Measurements from ENCODE around the gene IRAK3.
"Not testable (repeated sequence)": the region's sequence is repeated elsewhere in the genome, so short reads cannot be mapped to it uniquely, and the experiment has no call there.

IRAK3 gene

GRCh38 chr12:66210840-66211239 is 21.8 kb downstream of the IRAK3 start:
- TF ChIP-seq GATA1 (IDR thresholded peaks at IDR 0.05; ENCODE audit: low read depth, low read length) (no peak), POLR2A (IDR thresholded peaks at IDR 0.05; ENCODE audit: low read length) (no peak)
- peak; percentile 7 to 29 for DNase-seq

DNA sequence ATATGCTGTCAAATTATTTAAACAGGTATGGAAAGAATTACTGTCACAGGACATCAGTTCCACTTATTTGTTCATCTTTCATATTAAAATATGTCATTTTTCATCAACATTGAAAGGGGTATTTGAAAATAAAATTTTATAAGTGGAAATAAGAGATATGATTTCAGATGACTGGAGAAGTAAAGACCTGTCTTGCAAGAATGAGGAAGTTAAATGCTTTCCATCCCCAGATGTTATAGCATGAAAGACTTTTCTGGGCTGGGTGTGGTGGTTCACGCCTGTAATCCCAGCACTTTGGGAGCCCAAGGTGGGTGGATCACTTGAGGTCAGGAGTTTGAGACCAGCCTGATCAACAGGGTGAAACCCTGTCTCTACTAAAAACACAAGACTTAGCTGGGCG is 22.6 kb downstream of the IRAK3 start:
- DNase-seq, result not testable (repeated sequence)

- not testable (repeated sequence) for DNase-seq
These were observed 24.0 kb downstream of the IRAK3 start for GRCh38 chr12:66213011-66213410.

DNA sequence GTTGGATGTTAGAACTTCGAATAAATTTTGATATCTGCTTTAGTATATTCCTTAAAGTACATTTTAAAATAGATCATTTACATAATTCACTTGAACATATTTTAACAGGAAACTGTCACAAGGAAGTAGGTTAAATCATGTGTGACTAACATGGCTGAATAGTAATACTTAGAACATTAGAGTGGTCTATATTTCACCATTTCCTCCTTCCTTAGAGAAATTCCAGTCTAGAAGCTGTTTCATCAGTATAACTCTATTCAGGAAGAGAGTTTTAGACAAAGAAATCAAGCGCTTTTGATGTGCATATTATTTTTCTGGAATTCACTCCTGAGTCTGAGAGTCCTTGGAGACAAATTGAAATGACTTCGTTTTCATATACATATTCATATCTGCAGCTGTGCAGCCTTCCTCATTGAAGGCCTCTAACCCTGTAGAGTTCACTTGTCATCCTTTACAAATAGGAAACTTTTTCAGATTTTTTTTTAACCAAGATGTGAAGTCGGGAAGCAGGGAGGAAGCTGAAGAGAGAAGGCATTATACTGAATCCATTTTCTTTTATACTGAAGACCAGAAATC is 28.4 kb downstream of the IRAK3 start:
- TF ChIP-seq GATA1 (IDR thresholded peaks at IDR 0.05; ENCODE audit: low read depth, low read length) (no peak), POLR2A (IDR thresholded peaks at IDR 0.05; ENCODE audit: low read length) (no peak)

GRCh38 chr12:66228462-66228861 is 39.4 kb downstream of the IRAK3 start:
- no peak for DNase-seq
- TF ChIP-seq GATA1 (IDR thresholded peaks at IDR 0.05; ENCODE audit: low read depth, low read length), result no peak
- TF ChIP-seq POLR2A (IDR thresholded peaks at IDR 0.05; ENCODE audit: low read length), result no peak

More for the DNA sequence above, 28.4 kb downstream of the IRAK3 start:
- no peak for DNase-seq

- DNase-seq, result no peak
- TF ChIP-seq GATA1 (IDR thresholded peaks at IDR 0.05; ENCODE audit: low read depth, low read length) (no peak), POLR2A (IDR thresholded peaks at IDR 0.05; ENCODE audit: low read length) (no peak)
These were observed 43.2 kb downstream of the IRAK3 start for GRCh38 chr12:66232263-66232662.

DNA sequence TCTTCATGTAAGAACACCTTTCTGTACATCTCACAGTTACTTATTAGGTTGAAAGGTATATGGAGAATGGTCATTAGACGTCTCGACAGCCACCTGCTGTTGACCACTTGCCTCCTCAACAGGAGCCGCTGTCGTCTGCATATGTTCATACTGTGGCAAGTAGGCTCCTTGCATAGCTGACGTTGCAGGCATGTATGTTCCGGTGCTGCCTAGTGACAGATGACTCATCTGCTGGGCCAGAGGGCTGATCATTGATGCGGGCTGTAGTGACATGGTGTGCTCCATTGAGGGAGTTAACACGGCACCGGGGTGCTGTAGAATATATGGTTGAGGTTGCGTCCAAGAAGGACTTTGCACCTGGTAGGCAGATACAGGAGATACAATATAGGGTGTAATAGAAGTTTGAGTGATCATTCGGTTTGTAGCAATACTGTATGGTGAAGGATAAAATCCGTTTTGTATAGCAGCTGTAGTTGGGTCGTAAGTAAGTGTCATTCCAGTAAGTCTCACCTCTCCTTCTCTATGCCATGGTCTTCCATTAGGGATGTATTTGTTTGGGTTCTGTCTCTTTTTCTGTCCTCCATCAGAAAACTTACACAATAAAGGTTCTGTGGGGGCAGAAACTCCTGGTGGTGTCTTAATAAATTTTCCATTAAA is 45.2 kb downstream of the IRAK3 start:
- peak; percentile 71 to 75 for DNase-seq

DNA sequence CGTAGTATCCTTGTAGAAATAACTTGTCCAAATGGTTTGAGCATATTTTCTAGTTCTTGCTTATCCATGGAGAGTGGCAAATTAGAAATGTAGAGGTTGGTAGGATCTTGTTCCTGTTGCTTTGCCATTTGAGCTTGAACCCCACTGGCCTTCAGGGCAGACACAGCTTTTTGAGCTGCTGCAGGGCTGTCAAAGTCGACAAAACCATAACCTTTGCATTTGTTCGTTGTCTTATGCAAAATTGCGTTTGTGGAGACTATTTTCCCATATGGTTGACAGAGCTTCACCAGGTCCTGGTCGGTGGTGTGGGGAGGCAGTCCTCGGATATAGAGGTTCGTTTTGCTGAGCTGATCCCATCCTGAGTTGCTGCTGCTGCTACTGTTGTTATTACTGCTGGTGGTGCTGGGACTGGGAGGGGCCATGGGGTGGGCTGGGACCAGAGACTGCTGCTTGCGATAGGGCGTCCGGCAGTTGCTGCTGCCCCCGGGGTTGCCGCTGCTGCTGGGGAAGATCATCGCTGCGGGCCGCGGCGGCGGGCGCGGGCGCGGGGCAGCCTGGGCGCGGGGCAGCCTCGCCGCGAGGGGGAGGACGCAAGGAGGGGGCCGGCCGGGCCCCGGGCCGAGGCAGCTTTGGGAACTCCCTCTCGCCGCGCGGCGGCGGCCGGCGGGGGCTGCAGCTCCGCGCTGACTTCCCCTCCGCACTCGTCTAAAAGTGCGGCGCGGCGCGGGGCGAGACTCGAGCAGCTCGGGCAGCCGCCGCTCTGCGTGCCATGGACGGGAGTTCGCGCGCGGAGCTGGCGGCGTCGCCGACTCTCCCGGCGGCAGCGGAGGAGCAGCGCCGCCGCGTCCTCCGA is 46.0 kb downstream of the IRAK3 start:
- DNase-seq, result peak; percentile 87 to 91
- TF ChIP-seq POLR2A (IDR thresholded peaks at IDR 0.05; ENCODE audit: low read length), result peak; percentile 32

- DNase-seq, result peak; percentile 42 to 49
- TF ChIP-seq POLR2A (IDR thresholded peaks at IDR 0.05; ENCODE audit: low read length), result no peak
- no peak for TF ChIP-seq GATA1 (IDR thresholded peaks at IDR 0.05; ENCODE audit: low read depth, low read length)
These were observed 46.7 kb downstream of the IRAK3 start for GRCh38 chr12:66235626-66236281.

DNA sequence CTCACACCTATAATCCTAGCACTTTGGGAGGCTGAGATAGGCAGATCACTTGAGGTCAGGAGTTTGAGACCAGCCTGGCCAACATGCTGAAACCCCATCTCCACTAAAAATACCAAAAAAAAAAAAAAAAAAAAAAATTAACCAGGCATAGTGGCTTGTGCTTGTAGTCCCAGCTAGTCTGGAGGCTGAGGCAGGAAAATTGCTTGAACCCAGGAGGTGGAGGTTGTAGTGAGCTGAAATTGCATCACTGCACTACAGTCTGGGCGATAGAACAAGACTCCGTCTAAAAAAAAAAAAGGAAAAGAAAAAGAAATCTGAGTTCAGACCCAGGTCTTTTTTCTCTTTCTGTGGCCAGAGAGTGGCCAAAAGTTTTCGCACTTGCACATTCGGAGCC is 47.3 kb downstream of the IRAK3 start:
- DNase-seq, result not testable (repeated sequence)

DNA sequence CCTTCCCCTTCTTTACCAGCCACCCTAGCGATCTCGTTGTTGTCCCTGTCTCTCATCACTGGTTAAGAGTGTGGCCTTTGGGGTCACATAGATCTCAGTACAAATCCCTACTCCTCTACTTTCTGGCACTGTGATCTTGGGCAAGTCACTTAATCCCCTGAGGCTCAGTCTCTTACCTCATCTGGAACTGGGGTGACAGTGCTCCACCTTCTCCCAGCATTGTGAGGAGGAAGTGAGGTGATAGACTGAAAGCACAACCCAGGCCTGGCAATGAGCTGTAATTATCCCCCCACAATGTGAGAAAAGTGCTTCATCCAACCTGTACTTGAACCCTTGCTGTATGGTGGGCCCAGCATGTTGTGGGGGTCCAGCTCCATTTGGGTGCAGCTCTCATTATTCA is 48.0 kb downstream of the IRAK3 start:
- TF ChIP-seq GATA1 (IDR thresholded peaks at IDR 0.05; ENCODE audit: low read depth, low read length) (no peak), POLR2A (IDR thresholded peaks at IDR 0.05; ENCODE audit: low read length) (no peak)
- peak in 1 of 2 experiments; percentile 6 for DNase-seq

DNA sequence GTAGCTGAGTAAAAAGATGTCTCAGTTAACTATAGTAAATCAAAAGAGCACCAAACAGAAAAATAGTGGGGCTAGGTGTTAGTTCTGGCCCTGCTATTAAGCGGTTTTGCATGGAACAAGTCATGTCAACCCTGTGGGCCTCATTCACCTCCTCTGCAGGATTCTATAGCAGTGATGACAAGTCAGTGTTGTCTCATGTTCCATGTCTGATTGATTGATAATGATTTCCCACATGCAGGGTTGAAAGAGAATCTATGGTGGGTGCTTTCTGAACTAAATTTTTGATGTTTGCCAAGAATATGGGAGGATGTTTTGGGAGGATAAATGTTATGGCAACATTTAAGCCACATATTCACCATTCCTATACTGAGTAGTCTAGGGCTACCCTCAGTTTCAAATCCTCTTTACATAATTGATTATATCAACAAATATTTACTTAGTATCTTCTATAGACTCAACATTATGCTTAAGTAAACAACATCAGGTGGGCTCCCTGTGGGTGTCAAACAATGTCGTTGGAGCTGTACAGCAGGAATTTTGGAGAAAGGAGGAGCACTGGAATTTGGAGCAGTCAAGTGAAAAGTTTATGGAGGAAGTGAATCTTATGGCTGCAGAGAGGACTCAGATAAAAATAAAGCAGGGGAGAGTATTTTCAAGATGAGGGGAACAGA is 48.6 kb downstream of the IRAK3 start:
- TF ChIP-seq POLR2A (IDR thresholded peaks at IDR 0.05; ENCODE audit: low read length), result no peak
- TF ChIP-seq GATA1 (IDR thresholded peaks at IDR 0.05; ENCODE audit: low read depth, low read length), result no peak
- peak; percentile 6 to 14 for DNase-seq

GRCh38 chr12:66239295-66239694 is 50.3 kb downstream of the IRAK3 start:
- no peak for DNase-seq
- TF ChIP-seq POLR2A (IDR thresholded peaks at IDR 0.05; ENCODE audit: low read length), result no peak
- no peak for TF ChIP-seq GATA1 (IDR thresholded peaks at IDR 0.05; ENCODE audit: low read depth, low read length)

DNA sequence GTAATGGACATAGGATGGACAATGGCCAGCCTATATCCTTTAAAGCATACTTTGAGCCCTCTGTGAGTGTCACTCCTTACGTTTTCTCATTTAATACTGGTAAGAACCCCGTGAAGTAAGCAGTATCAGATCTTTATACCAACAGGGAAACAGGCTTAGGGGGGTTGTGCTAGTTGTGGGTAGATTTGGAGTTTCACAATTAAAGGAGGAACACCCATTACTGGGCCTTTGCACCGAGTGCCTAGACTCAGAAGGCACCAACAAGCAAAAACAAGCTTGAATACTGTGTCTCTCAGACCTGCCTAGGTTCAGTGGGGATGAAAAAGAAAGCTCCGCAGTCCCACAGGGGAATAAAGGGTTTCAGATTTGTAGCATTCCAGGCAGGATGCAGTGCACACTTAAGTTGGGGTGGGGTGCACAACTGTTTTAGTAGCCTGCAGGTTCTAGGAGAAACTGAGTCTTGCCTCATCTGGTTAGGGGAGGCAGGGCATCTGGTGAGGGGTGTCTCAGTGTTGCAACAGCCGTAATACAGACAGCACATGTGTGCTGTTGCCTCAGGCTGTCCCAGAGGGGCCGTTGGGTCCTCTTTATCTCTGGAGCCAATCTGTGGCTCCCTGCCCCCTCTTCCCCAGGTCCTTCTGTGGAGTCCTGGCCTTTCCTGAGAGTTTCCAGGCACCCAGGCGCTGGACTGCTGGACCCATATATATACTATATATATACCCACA is 51.2 kb downstream of the IRAK3 start:
- TF ChIP-seq GATA1 (IDR thresholded peaks at IDR 0.05; ENCODE audit: low read depth, low read length) (no peak), POLR2A (IDR thresholded peaks at IDR 0.05; ENCODE audit: low read length) (no peak)

More for the DNA sequence above, 51.2 kb downstream of the IRAK3 start:
- no peak for DNase-seq

Data from erythroblast (primary cell).